HepG2 (cell line): Measurements from ENCODE around the gene PTMA. TPM values are rescaled to one million over a fixed set of nuclear protein-coding genes. Genes with fewer than 3 reads are reported as not detected.

Experiments used
- ATM ChIP-seq: fragments of 450-650 bp; IDR thresholded peaks from 2 replicates; pipeline ENCODE4 v1.7.1; 2017; ENCODE audit warnings: mild to moderate bottlenecking, borderline replicate concordance
- ETV6 ChIP-seq: sonication (generic); formaldehyde crosslinking; conservative IDR thresholded peaks from 2 replicates; pipeline ENCODE4 v1.4.0; 2020; ENCODE audit warnings: missing genetic modification reagents
- GZF1 ChIP-seq: sonication (generic); formaldehyde crosslinking; IDR thresholded peaks from 2 replicates; pipeline ENCODE4 v1.5.1; 2020; ENCODE audit warnings: mild to moderate bottlenecking, missing genetic modification reagents
- HNF4G ChIP-seq, 2 experiments: sonication (generic) in 1 of 2; formaldehyde crosslinking in 1 of 2; IDR thresholded peaks; 2 replicates each; pipeline versions ENCODE4 v1.4.0 to v1.6.1; 2011 to 2020; ENCODE audit warnings: borderline replicate concordance in 2 of 2, low read depth in 2 of 2, mild to moderate bottlenecking in 2 of 2, low read length in 1 of 2, missing genetic modification reagents in 1 of 2, moderate library complexity in 1 of 2
- IKZF5 ChIP-seq: IDR thresholded peaks from 2 replicates; pipeline ENCODE4 v1.6.1; 2018; ENCODE audit warnings: missing genetic modification reagents, mild to moderate bottlenecking, missing compliant biosample characterization
- JUN ChIP-seq: sonication (generic); formaldehyde crosslinking; IDR thresholded peaks from 2 replicates; pipeline ENCODE4 v1.4.0; 2020; ENCODE audit warnings: mild to moderate bottlenecking, missing genetic modification reagents
- KAT7 ChIP-seq: IDR thresholded peaks from 2 replicates; pipeline ENCODE4 v1.6.1; 2018; ENCODE audit warnings: borderline replicate concordance, missing compliant biosample characterization
- KMT2B ChIP-seq: IDR thresholded peaks from 2 replicates; pipeline ENCODE4 v1.6.1; 2016; ENCODE audit warnings: missing genetic modification reagents, missing compliant biosample characterization
- MTF1 ChIP-seq: sonication (generic); formaldehyde crosslinking; IDR thresholded peaks from 2 replicates; pipeline ENCODE4 v1.5.0; 2020; ENCODE audit warnings: missing genetic modification reagents
- MYNN ChIP-seq: sonication (generic); formaldehyde crosslinking; IDR thresholded peaks from 2 replicates; pipeline ENCODE4 v1.4.0; 2020; ENCODE audit warnings: mild to moderate bottlenecking, low read depth, missing genetic modification reagents
- NCOR1 ChIP-seq: fragments of 200-600 bp; sonication (generic); IDR thresholded peaks from 2 replicates; pipeline ENCODE4 v1.7.0; 2017; ENCODE audit warnings: antibody characterized with exemption, low read length, borderline replicate concordance
- RARG ChIP-seq: sonication (generic); formaldehyde crosslinking; IDR thresholded peaks from 2 replicates; pipeline ENCODE4 v1.4.0; 2020; ENCODE audit warnings: low read depth, mild to moderate bottlenecking, missing genetic modification reagents
- TFE3 ChIP-seq: IDR thresholded peaks from 2 replicates; pipeline ENCODE4 v1.6.1; 2016
- THYN1 ChIP-seq: sonication (generic); formaldehyde crosslinking; IDR thresholded peaks from 2 replicates; pipeline ENCODE4 v1.8.1; 2023; ENCODE audit warnings: low read depth, mild to moderate bottlenecking, moderate library complexity, missing genetic modification reagents, borderline replicate concordance
- ZBTB14 ChIP-seq: sonication (generic); formaldehyde crosslinking; IDR thresholded peaks from 2 replicates; pipeline ENCODE4 v1.4.0; 2020; ENCODE audit warnings: missing genetic modification reagents
- ZBTB39 ChIP-seq: sonication (generic); formaldehyde crosslinking; IDR thresholded peaks from 2 replicates; pipeline ENCODE4 v1.5.0; 2020; ENCODE audit warnings: missing genetic modification reagents
- ZFAT ChIP-seq: sonication (generic); formaldehyde crosslinking; conservative IDR thresholded peaks from 2 replicates; pipeline ENCODE4 v1.8.1; 2023; ENCODE audit warnings: missing genetic modification reagents, inconsistent platforms
- ZNF274 ChIP-seq: sonication (generic); formaldehyde crosslinking; IDR thresholded peaks from 2 replicates; pipeline ENCODE4 v1.5.1; 2020; ENCODE audit warnings: mild to moderate bottlenecking, missing genetic modification reagents
- ZNF367 ChIP-seq: sonication (generic); formaldehyde crosslinking; IDR thresholded peaks from 2 replicates; pipeline ENCODE4 v1.4.0; 2020; ENCODE audit warnings: missing genetic modification reagents, borderline replicate concordance
- ZNF562 ChIP-seq: sonication (generic); formaldehyde crosslinking; IDR thresholded peaks from 2 replicates; pipeline ENCODE4 v1.8.0; 2022; ENCODE audit warnings: missing genetic modification reagents, borderline replicate concordance
- ZNF749 ChIP-seq: sonication (generic); formaldehyde crosslinking; IDR thresholded peaks from 2 replicates; pipeline ENCODE4 v1.8.0; 2022; ENCODE audit warnings: mild to moderate bottlenecking, missing genetic modification reagents, moderate library complexity, borderline replicate concordance
- ZNF792 ChIP-seq: IDR thresholded peaks from 2 replicates; pipeline ENCODE4 v1.6.1; 2016
- ZSCAN22 ChIP-seq: sonication (generic); formaldehyde crosslinking; IDR thresholded peaks from 2 replicates; pipeline ENCODE4 v1.4.0; 2020; ENCODE audit warnings: mild to moderate bottlenecking, missing genetic modification reagents
- polyA plus RNA-seq, 8 experiments: library from polyadenylated mRNA; depleted of rRNA in 3 of 8; stranded (reverse) in 7 of 8; unstranded in 1 of 8; fragments of >200 nt; fragmentation: Illumina TruSeq in 4 of 8; extraction: Trizol in 4 of 8; gene quantifications; 2 replicates each; pipeline versions ENCODE4 v1.2.1 to v1.2.3, GENCODE V29; 2011 to 2016; ENCODE audit warnings: low read depth in 4 of 8, missing spikeins in 1 of 8, mixed read lengths in 1 of 8; ENCODE audit not compliant: insufficient read depth in 1 of 8
- total RNA-seq, 5 experiments: library from RNA; depleted of rRNA; stranded (reverse); fragments of >200 nt; fragmentation: Illumina TruSeq; extraction: Trizol; gene quantifications; 2 replicates each; pipeline ENCODE4 v1.2.3, GENCODE V29; 2016; ENCODE audit warnings: low read depth in 1 of 5

Gene PTMA
- total and polyA plus RNA-seq, 2 of the 13 experiments (the other 11 are each of a cell fraction or from before 2014, with no cell fraction given): 190 to 1,086 TPM

- TF ChIP-seq ZFAT (peak; percentile 51; the same call in 1 of the 2 replicates), ZNF274 (no peak; the same call in 1 of the 2 replicates), ZNF562 (CRISPR knock-in tag) (0 out of 2 replicates have a peak, but pooled peaks have one; percentile 16), ZBTB39 (CRISPR knock-in tag) (peak; percentile 66; the same call in 1 of the 2 replicates), RARG (0 out of 2 replicates have a peak, but pooled peaks have one; percentile 2), KMT2B (no peak), HNF4G (IDR thresholded peaks at IDR 0.05; ENCODE audit: borderline replicate concordance, low read depth, low read length) (no peak), HNF4G (CRISPR knock-in tag; IDR thresholded peaks at IDR 0.05; ENCODE audit: borderline replicate concordance, low read depth) (0 out of 2 replicates have a peak, but pooled peaks have one; percentile 20), MYNN (CRISPR knock-in tag) (no peak), KAT7 (CRISPR knock-in tag) (no peak), ZNF792 (CRISPR knock-in tag) (no peak; the same call in 1 of the 2 replicates), JUN (CRISPR knock-in tag) (no peak), IKZF5 (no peak), NCOR1 (no peak), ZBTB14 (CRISPR knock-in tag) (no peak), TFE3 (no peak), GZF1 (CRISPR knock-in tag) (no peak), ATM (no peak), MTF1 (CRISPR knock-in tag) (no peak), ZNF367 (CRISPR knock-in tag) (no peak), THYN1 (CRISPR knock-in tag) (no peak), ZSCAN22 (no peak), ETV6 (CRISPR knock-in tag) (no peak), ZNF749 (no peak; the same call in none of the 2 replicates)
These were observed 679 bp downstream of the PTMA start (continued) for GRCh38 chr2:231708773-231709635.
